ENCODE results near the gene GCH1. TPM values are rescaled to one million over a fixed set of nuclear protein-coding genes. Genes with fewer than 3 reads are reported as not detected.

GCH1 gene
- polyA plus RNA-seq, 2 of the 4 experiments (the other 2 are of a cell fraction), result 2.9 to 5.0 TPM

- no peak for ATAC-seq
Observed at GRCh38 chr14:54936816-54937215, 34.2 kb upstream of the GCH1 start.

GRCh38 chr14:54935958-54936357 is 33.3 kb upstream of the GCH1 start:
- H3K4me3 ChIP-seq, result no peak overlapping the region
- H3K9me3 ChIP-seq, result no peaks in the 10 kb centered on the region
- ChIA-PET POLR2A (no interaction called here), CTCF (interaction anchor here (1.1 to 1.3 kb wide), 2 partner anchors 21 to 33 kb away, joined by 3 read pairs; no protein-coding TSS in a partner anchor)
- WGBS (ENCODE audit: missing lambda C conversion rate), result 93% methylated on average over 5 of the region's 5 CpGs
- FAIRE-seq (no peak), DNase-seq (ENCODE audit: low read depth in 1 of 2, low spot score in 1 of 2) (no peak), ATAC-seq (peak in 1 of 2 experiments; percentile 43; a peak in 3 of 6 replicates)
- no peak for TF ChIP-seq BHLHE40 (IDR thresholded peaks at IDR 0.05; ENCODE audit: low read depth, low read length)
- no peak for TF ChIP-seq ZFP36 (IDR thresholded peaks at IDR 0.05; ENCODE audit: borderline replicate concordance, partially characterized antibody)
- TF ChIP-seq MYC (IDR thresholded peaks at IDR 0.05; ENCODE audit: borderline replicate concordance, low read length), result no peak
- no peak for TF ChIP-seq POLR2AphosphoS2 (conservative IDR thresholded peaks at IDR 0.05; ENCODE audit: low read length)
- no peak for TF ChIP-seq PBX3 (IDR thresholded peaks at IDR 0.05)
- no peak for TF ChIP-seq CBX8 (IDR thresholded peaks at IDR 0.05)
- TF ChIP-seq CHD4 (IDR thresholded peaks at IDR 0.05; ENCODE audit: borderline replicate concordance), result no peak
- no peak for TF ChIP-seq JUN (IDR thresholded peaks at IDR 0.05)
- TF ChIP-seq TP53 (CRISPR knock-in tag; IDR thresholded peaks at IDR 0.05), result no peak
- no peak for TF ChIP-seq REST (IDR thresholded peaks at IDR 0.05)
- TF ChIP-seq MAZ (IDR thresholded peaks at IDR 0.05; ENCODE audit: borderline replicate concordance, low read depth, low read length), result no peak
- TF ChIP-seq NFE2L2 (conservative IDR thresholded peaks at IDR 0.05; ENCODE audit: low read length), result no peak
- no peak for TF ChIP-seq GATA3 (IDR thresholded peaks at IDR 0.05; ENCODE audit: borderline replicate concordance)
- TF ChIP-seq HEYL (CRISPR knock-in tag; IDR thresholded peaks at IDR 0.05), result no peak
- no peak for TF ChIP-seq E2F6 (IDR thresholded peaks at IDR 0.05; ENCODE audit: borderline replicate concordance, low read depth)
- no peak for TF ChIP-seq EHMT2 (IDR thresholded peaks at IDR 0.05; ENCODE audit: low read depth)
- TF ChIP-seq PHF8 (IDR thresholded peaks at IDR 0.05; ENCODE audit: borderline replicate concordance, low read depth), result no peak
- H3K4me2 ChIP-seq, result no peak overlapping the region
- no peak overlapping the region for H3K27ac ChIP-seq
- no peaks in the 10 kb centered on the region for H3K4me1 ChIP-seq

More at GRCh38 chr14:54936816-54937215, 34.2 kb upstream of the GCH1 start:
- 96% methylated on average over 1 of the region's 1 CpG for WGBS (ENCODE audit: missing lambda C conversion rate)
- TF ChIP-seq RFX5 (IDR thresholded peaks at IDR 0.05) (no peak), MAX (IDR thresholded peaks at IDR 0.05) (no peak), CBX8 (IDR thresholded peaks at IDR 0.05) (no peak), NFE2L2 (conservative IDR thresholded peaks at IDR 0.05; ENCODE audit: low read length) (no peak), CHD2 (IDR thresholded peaks at IDR 0.05; ENCODE audit: low read length, partially characterized antibody) (no peak), ZC3H11A (IDR thresholded peaks at IDR 0.05) (no peak), KDM1A (IDR thresholded peaks at IDR 0.05; ENCODE audit: low read depth) (no peak), JUNB (IDR thresholded peaks at IDR 0.05) (no peak), CEBPB (IDR thresholded peaks at IDR 0.05) (no peak), CBX2 (IDR thresholded peaks at IDR 0.05; ENCODE audit: borderline replicate concordance, low read depth) (no peak), KDM5A (IDR thresholded peaks at IDR 0.05) (no peak), MAZ (IDR thresholded peaks at IDR 0.05; ENCODE audit: borderline replicate concordance, low read depth, low read length) (no peak), TFCP2L1 (CRISPR knock-in tag; IDR thresholded peaks at IDR 0.05) (no peak), MYC (IDR thresholded peaks at IDR 0.05; ENCODE audit: borderline replicate concordance, low read length) (no peak), HOXA7 (CRISPR knock-in tag; IDR thresholded peaks at IDR 0.05) (no peak), POLR2AphosphoS2 (conservative IDR thresholded peaks at IDR 0.05; ENCODE audit: low read length) (no peak)
- Histone ChIP-seq H3K4me1 (no peaks in the 10 kb centered on the region), H3K4me3 (no peak overlapping the region), H3K9me3 (no peaks in the 10 kb centered on the region), H3K4me2 (no peak overlapping the region), H3K27ac (no peak overlapping the region)
- ChIA-PET CTCF (interaction anchor here (1.0 kb wide), 1 partner anchor 33 kb away, joined by 3 read pairs; no protein-coding TSS in a partner anchor), POLR2A (no interaction called here)
- DNase-seq (ENCODE audit: low read depth in 1 of 2, low spot score in 1 of 2) (no peak), FAIRE-seq (no peak)

All from A549 (cell line).